Neural cell (in vitro differentiated cells): ENCODE data around the gene DGKB. TPM values are rescaled to one million over a fixed set of nuclear protein-coding genes. Genes with fewer than 3 reads are reported as not detected.

Experiments
- H2AFZ ChIP-seq: fragments of 200-600, 300-800 bp; sonication (generic), shearing (Covaris generic); 2 replicates; pipeline ENCODE4 v1.6.0; 2014; ENCODE audit warnings: low read depth, mild to moderate bottlenecking, antibody characterized with exemption, low read length, moderate library complexity
- H3F3A ChIP-seq: fragments of 200-600 bp; shearing (Covaris generic); 2 replicates; pipeline ENCODE4 v1.6.1; 2016; ENCODE audit warnings: mild to moderate bottlenecking, moderate library complexity, mixed read lengths, antibody characterized with exemption, low read length; ENCODE audit not compliant: insufficient read depth, poor library complexity, severe bottlenecking
- H3K27ac ChIP-seq: fragments of 200-600, 300-800 bp; sonication (generic), shearing (Covaris generic); 2 replicates; pipeline ENCODE4 v1.5.1; 2014; ENCODE audit warnings: mild to moderate bottlenecking, low read length, moderate library complexity
- H3K27me3 ChIP-seq: fragments of 300-800, 200-600 bp; sonication (generic), shearing (Covaris generic); 2 replicates; pipeline ENCODE4 v1.6.0; 2014; ENCODE audit warnings: mild to moderate bottlenecking, low read depth, low read length, moderate library complexity; ENCODE audit not compliant: insufficient read depth
- H3K36me3 ChIP-seq: fragments of 300-800, 200-600 bp; sonication (generic), shearing (Covaris generic); 2 replicates; pipeline ENCODE4 v1.5.1; 2014; ENCODE audit warnings: mild to moderate bottlenecking, antibody characterized with exemption, low read length, moderate library complexity; ENCODE audit not compliant: insufficient read depth
- H3K4me2 ChIP-seq: fragments of 300-800, 200-600 bp; sonication (generic), shearing (Covaris generic); 2 replicates; pipeline ENCODE4 v1.6.0; 2014; ENCODE audit warnings: mild to moderate bottlenecking, low read length
- H3K4me3 ChIP-seq: fragments of 300-800, 200-600 bp; sonication (generic), shearing (Covaris generic); 2 replicates; pipeline ENCODE4 v1.5.1; 2014; ENCODE audit warnings: mild to moderate bottlenecking, low read length, moderate library complexity
- H3K79me2 ChIP-seq: fragments of 200-600 bp; shearing (Covaris generic); replicated peaks from 2 replicates; pipeline ENCODE4 v1.6.0; 2014; ENCODE audit warnings: mild to moderate bottlenecking, low read length, moderate library complexity; ENCODE audit not compliant: insufficient read depth
- H3K9ac ChIP-seq: fragments of 300-800, 200-600 bp; sonication (generic), shearing (Covaris generic); 2 replicates; pipeline ENCODE4 v1.6.1; 2016; ENCODE audit warnings: mild to moderate bottlenecking, low read length, mixed read lengths
- H3K9me2 ChIP-seq: fragments of 200-600 bp; shearing (Covaris generic); 2 replicates; pipeline ENCODE4 v1.6.1; 2016; ENCODE audit warnings: mild to moderate bottlenecking, low read length, mixed read lengths; ENCODE audit not compliant: insufficient read depth
- H3K9me3 ChIP-seq: fragments of 200-600, 300-800 bp; sonication (generic), shearing (Covaris generic); 2 replicates; pipeline ENCODE4 v1.6.1; 2016; ENCODE audit warnings: mild to moderate bottlenecking, mixed run types, low read length, moderate library complexity, mixed read lengths
- H4K20me1 ChIP-seq: fragments of 200-600 bp; shearing (Covaris generic); 2 replicates; pipeline ENCODE4 v1.6.1; 2016; ENCODE audit warnings: mild to moderate bottlenecking, mixed run types; ENCODE audit not compliant: insufficient read depth
- CTCF ChIP-seq: fragments of 450-650 bp; IDR thresholded peaks from 2 replicates; pipeline ENCODE4 v1.5.1; 2014; ENCODE audit warnings: antibody characterized with exemption, mild to moderate bottlenecking, moderate library complexity; ENCODE audit not compliant: poor library complexity, severe bottlenecking
- EP300 ChIP-seq: fragments of 450-650 bp; conservative IDR thresholded peaks from 2 replicates; pipeline ENCODE4 v1.6.1; 2014; ENCODE audit warnings: antibody characterized with exemption, mild to moderate bottlenecking, moderate library complexity; ENCODE audit not compliant: poor library complexity, severe bottlenecking
- EZH2 ChIP-seq: fragments of 200-600, 300-800 bp; shearing (Covaris generic), sonication (generic); IDR thresholded peaks from 2 replicates; pipeline ENCODE4 v1.6.1; 2014; ENCODE audit warnings: antibody characterized with exemption, low read length, borderline replicate concordance, mild to moderate bottlenecking; ENCODE audit not compliant: insufficient read depth, poor library complexity, severe bottlenecking
- MXI1 ChIP-seq: fragments of 450-650 bp; conservative IDR thresholded peaks from 2 replicates; pipeline ENCODE4 v1.6.1; 2014; ENCODE audit warnings: antibody characterized with exemption, mild to moderate bottlenecking; ENCODE audit not compliant: poor library complexity, severe bottlenecking
- POLR2AphosphoS5 ChIP-seq: IDR thresholded peaks from 2 replicates; pipeline ENCODE4 v1.6.1; 2012
- RAD21 ChIP-seq: fragments of 450-650 bp; conservative IDR thresholded peaks from 2 replicates; pipeline ENCODE4 v1.6.1; 2014; ENCODE audit warnings: antibody characterized with exemption, mild to moderate bottlenecking, moderate library complexity
- REST ChIP-seq: IDR thresholded peaks from 2 replicates; pipeline ENCODE4 v1.6.1; 2012; ENCODE audit warnings: borderline replicate concordance
- SMC3 ChIP-seq: fragments of 450-650 bp; conservative IDR thresholded peaks from 2 replicates; pipeline ENCODE4 v1.6.1; 2014; ENCODE audit warnings: antibody characterized with exemption, mild to moderate bottlenecking, moderate library complexity; ENCODE audit not compliant: poor library complexity
- TAF1 ChIP-seq: IDR thresholded peaks from 2 replicates; pipeline ENCODE4 v1.6.1; 2012; ENCODE audit warnings: low read depth
- polyA plus RNA-seq: library from polyadenylated mRNA; depleted of rRNA; stranded (reverse); fragments of >200 nt; gene quantifications from 2 replicates; pipeline ENCODE4 v1.2.3, GENCODE V29; 2014

The DGKB gene
- polyA plus RNA-seq, 1 donor from 2014 or later = 0.20 TPM

GRCh38 chr7:14446219-14446618, 456.3 kb downstream of the DGKB start:
- H3K9ac ChIP-seq = no peak overlapping the region
- no peak overlapping the region for H2AFZ ChIP-seq
- H3K4me2 ChIP-seq = no peak overlapping the region
- H3K9me2 ChIP-seq = no peaks in the 10 kb centered on the region
- no peaks in the 10 kb centered on the region for H3K79me2 ChIP-seq
- no peaks in the 10 kb centered on the region for H4K20me1 ChIP-seq
- no peak overlapping the region for H3K4me3 ChIP-seq
- H3F3A ChIP-seq = no peaks in the 10 kb centered on the region
- no peaks in the 10 kb centered on the region for H3K9me3 ChIP-seq
- no peaks in the 10 kb centered on the region for H3K36me3 ChIP-seq
- H3K27ac ChIP-seq = no peak overlapping the region
- no peak for TF ChIP-seq MXI1
- TF ChIP-seq EZH2 = no peak
- no peak for TF ChIP-seq RAD21
- no peak for TF ChIP-seq SMC3
- TF ChIP-seq EP300 = no peak
- no peak for TF ChIP-seq REST
- TF ChIP-seq POLR2AphosphoS5 = no peak
- TF ChIP-seq CTCF = no peak
- no peak for TF ChIP-seq TAF1
- no peaks in the 10 kb centered on the region for H3K27me3 ChIP-seq

GRCh38 chr7:14438366-14438765, 464.2 kb downstream of the DGKB start:
- Histone ChIP-seq H3K9me2 (no peaks in the 10 kb centered on the region), H2AFZ (no peak overlapping the region), H3F3A (no peaks in the 10 kb centered on the region), H3K9ac (no peak overlapping the region), H3K4me3 (no peak overlapping the region), H3K4me2 (no peak overlapping the region), H3K9me3 (no peaks in the 10 kb centered on the region), H3K36me3 (no peaks in the 10 kb centered on the region), H3K27ac (no peak overlapping the region), H3K79me2 (no peaks in the 10 kb centered on the region), H3K27me3 (no peaks in the 10 kb centered on the region), H4K20me1 (no peaks in the 10 kb centered on the region)
- no peak for TF ChIP-seq CTCF
- TF ChIP-seq TAF1 = no peak
- no peak for TF ChIP-seq POLR2AphosphoS5
- TF ChIP-seq RAD21 = no peak
- no peak for TF ChIP-seq EP300
- no peak for TF ChIP-seq MXI1
- TF ChIP-seq SMC3 = no peak
- no peak for TF ChIP-seq REST
- TF ChIP-seq EZH2 = no peak
